Measurements from ENCODE around the gene TPRG1. TPM values are rescaled to one million over a fixed set of nuclear protein-coding genes. Genes with fewer than 3 reads are reported as not detected.

Gene TPRG1
- total RNA-seq, 1 experiment from 2014 or later, result 0.55 TPM

- TF ChIP-seq ZNF425 (CRISPR knock-in tag; conservative IDR thresholded peaks at IDR 0.05) (no peak), GRHL2 (CRISPR knock-in tag; IDR thresholded peaks at IDR 0.05; ENCODE audit: insufficient replicate concordance, severe bottlenecking) (no peak), ZNF121 (CRISPR knock-in tag; IDR thresholded peaks at IDR 0.05) (no peak)
Observed at GRCh38 chr3:189275852-189276251, 104.1 kb downstream of the TPRG1 start (continued).

GRCh38 chr3:189276444-189277219 is 104.9 kb downstream of the TPRG1 start:
- DNase-seq (ENCODE audit: low spot score) (no peak), ATAC-seq (no peak)
- Mint-ChIP-seq H3K27ac (no peak overlapping the region), H3K27me3 (ENCODE audit: low read depth) (no peaks in the 10 kb centered on the region), H3K4me3 (no peak overlapping the region), H3K9me3 (no peaks in the 10 kb centered on the region), H3K36me3 (no peaks in the 10 kb centered on the region), H3K4me1 (peaks cover 2% of the 10 kb centered on the region; the same call in 1 of the 2 replicates)
- no peak for TF ChIP-seq PREB (CRISPR knock-in tag; IDR thresholded peaks at IDR 0.05; ENCODE audit: borderline replicate concordance)
- no peak for TF ChIP-seq ZNF121 (CRISPR knock-in tag; IDR thresholded peaks at IDR 0.05)
- no peak for TF ChIP-seq HMGXB4 (CRISPR knock-in tag; IDR thresholded peaks at IDR 0.05)
- TF ChIP-seq USF2 (CRISPR knock-in tag; IDR thresholded peaks at IDR 0.05), result no peak
- TF ChIP-seq NFE2L1 (CRISPR knock-in tag; IDR thresholded peaks at IDR 0.05), result no peak
- no peak for TF ChIP-seq FOXJ3 (CRISPR knock-in tag; IDR thresholded peaks at IDR 0.05; ENCODE audit: borderline replicate concordance)
- no peak for TF ChIP-seq JUN (CRISPR knock-in tag; IDR thresholded peaks at IDR 0.05)
- no peak for TF ChIP-seq TCF7 (CRISPR knock-in tag; IDR thresholded peaks at IDR 0.05; ENCODE audit: low read depth)
- TF ChIP-seq RORB (CRISPR knock-in tag; IDR thresholded peaks at IDR 0.05), result no peak
- no peak for TF ChIP-seq USF1 (CRISPR knock-in tag; IDR thresholded peaks at IDR 0.05)
- no peak for TF ChIP-seq ERG (CRISPR knock-in tag; IDR thresholded peaks at IDR 0.05)
- TF ChIP-seq ATF1 (CRISPR knock-in tag; IDR thresholded peaks at IDR 0.05), result no peak
- no peak for TF ChIP-seq SMAD3 (CRISPR knock-in tag; IDR thresholded peaks at IDR 0.05; ENCODE audit: borderline replicate concordance)
- TF ChIP-seq ZBTB43 (CRISPR knock-in tag; IDR thresholded peaks at IDR 0.05), result no peak
- no peak for TF ChIP-seq PRDM15 (CRISPR knock-in tag; IDR thresholded peaks at IDR 0.05)
- CTCF ChIA-PET, result no interaction called here
- POLR2A ChIA-PET, result no interaction called here
